HG03064 (cell line): Measurements from ENCODE around the gene LRP2.
"Not testable (repeated sequence)": the region's sequence is repeated elsewhere in the genome, so short reads cannot be mapped to it uniquely, and the experiment has no call there.

Experiments
- ATAC-seq: cut with Tn5 transposase; IDR thresholded peaks from one replicate; pipeline ENCODE4 v1.9.1; 2021; ENCODE audit warnings: low read depth; ENCODE audit not compliant: unreplicated experiment

LRP2 gene

GRCh38 chr2:169348321-169349024 lies 13.9 kb downstream of the LRP2 start:
- no peak for ATAC-seq

GRCh38 chr2:169345486-169346437 lies 16.6 kb downstream of the LRP2 start:
- no peak for ATAC-seq

GRCh38 chr2:169344736-169345485 lies 17.4 kb downstream of the LRP2 start:
- no peak for ATAC-seq

GRCh38 chr2:169343202-169343601 lies 19.1 kb downstream of the LRP2 start:
- no peak for ATAC-seq

GRCh38 chr2:169339657-169340056 lies 22.7 kb downstream of the LRP2 start:
- no peak for ATAC-seq

GRCh38 chr2:169336695-169337094 lies 25.6 kb downstream of the LRP2 start:
- ATAC-seq = no peak

- no peak for ATAC-seq
These were observed 31.7 kb downstream of the LRP2 start for GRCh38 chr2:169330555-169331198.

GRCh38 chr2:169329688-169330554 lies 32.4 kb downstream of the LRP2 start:
- no peak for ATAC-seq

GRCh38 chr2:169328785-169329184 lies 33.5 kb downstream of the LRP2 start:
- ATAC-seq = no peak

GRCh38 chr2:169327837-169328236 lies 34.5 kb downstream of the LRP2 start:
- not testable (repeated sequence) for ATAC-seq

- ATAC-seq = not testable (repeated sequence)
These were observed 36.4 kb downstream of the LRP2 start for GRCh38 chr2:169325886-169326285.

- no peak for ATAC-seq
These were observed 37.6 kb downstream of the LRP2 start for GRCh38 chr2:169324581-169325260.

- no peak for ATAC-seq
These were observed 38.5 kb downstream of the LRP2 start for GRCh38 chr2:169323841-169324240.

GRCh38 chr2:169320561-169320960 lies 41.8 kb downstream of the LRP2 start:
- ATAC-seq = no peak

GRCh38 chr2:169315357-169315756 lies 47.0 kb downstream of the LRP2 start:
- no peak for ATAC-seq

- not testable (repeated sequence) for ATAC-seq
These were observed 54.0 kb downstream of the LRP2 start for GRCh38 chr2:169308349-169308748.

GRCh38 chr2:169304689-169305088 lies 57.6 kb downstream of the LRP2 start:
- ATAC-seq = not testable (repeated sequence)

- ATAC-seq = no peak
These were observed 58.6 kb downstream of the LRP2 start for GRCh38 chr2:169303579-169304305.
